ENCODE measurements around the gene MPRIP.

- TF ChIP-seq CTCF (IDR thresholded peaks at IDR 0.05) (no peak), EP300 (IDR thresholded peaks at IDR 0.05) (no peak), POLR2A (IDR thresholded peaks at IDR 0.05) (no peak)
Measured at GRCh38 chr17:17079336-17079735, 37.1 kb downstream of the MPRIP start.
